Loucy (cell line): Measurements from ENCODE around the gene RPS4Y2.

Source experiments
- H2AFZ ChIP-seq: fragments of 200-600 bp; sonication (generic); 2 replicates; pipeline ENCODE4 v1.6.0; 2016; ENCODE audit warnings: antibody characterized with exemption, mild to moderate bottlenecking, low read length, moderate library complexity
- H3F3A ChIP-seq: fragments of 200-600 bp; 2 replicates; pipeline ENCODE4 v1.6.0; 2016; ENCODE audit warnings: antibody characterized with exemption, low read depth, mild to moderate bottlenecking
- H3K27me3 ChIP-seq: fragments of 200-600 bp; sonication (generic); 2 replicates; pipeline ENCODE4 v1.6.1; 2014; ENCODE audit warnings: low read length, mild to moderate bottlenecking; ENCODE audit not compliant: insufficient read depth, poor library complexity, severe bottlenecking
- H3K36me3 ChIP-seq: fragments of 200-600 bp; sonication (generic); 2 replicates; pipeline ENCODE4 v1.6.1; 2016; ENCODE audit warnings: low read length; ENCODE audit not compliant: insufficient read depth
- H3K4me1 ChIP-seq: fragments of 200-600 bp; sonication (generic); 2 replicates; pipeline ENCODE4 v1.5.1; 2014; ENCODE audit warnings: low read length, mild to moderate bottlenecking; ENCODE audit not compliant: insufficient read depth, poor library complexity, severe bottlenecking
- H3K4me2 ChIP-seq: fragments of 200-600 bp; sonication (generic); 2 replicates; pipeline ENCODE4 v1.6.0; 2014; ENCODE audit warnings: antibody characterized with exemption, low read length, low read depth, mild to moderate bottlenecking; ENCODE audit not compliant: poor library complexity, severe bottlenecking
- H3K4me3 ChIP-seq: fragments of 200-600 bp; sonication (generic); 2 replicates; pipeline ENCODE4 v1.5.1; 2014; ENCODE audit warnings: low read length, mild to moderate bottlenecking, mixed read lengths; ENCODE audit not compliant: poor library complexity, severe bottlenecking
- H3K79me2 ChIP-seq: fragments of 200-600 bp; sonication (generic); 2 replicates; pipeline ENCODE4 v1.6.1; 2014; ENCODE audit warnings: low read length; ENCODE audit not compliant: insufficient read depth
- H3K9ac ChIP-seq: fragments of 200-600 bp; sonication (generic); 2 replicates; pipeline ENCODE4 v1.6.0; 2014; ENCODE audit warnings: mild to moderate bottlenecking, low read depth, low read length, moderate library complexity; ENCODE audit not compliant: poor library complexity, severe bottlenecking
- H3K9me2 ChIP-seq: fragments of 200-600 bp; sonication (generic); replicated peaks from 2 replicates; pipeline ENCODE4 v1.6.1; 2016; ENCODE audit warnings: low read depth, low read length, mixed read lengths
- H3K9me3 ChIP-seq: fragments of 200-600 bp; sonication (generic); 2 replicates; pipeline ENCODE4 v1.6.1; 2014; ENCODE audit warnings: mild to moderate bottlenecking, antibody characterized with exemption, low read length, low read depth; ENCODE audit not compliant: insufficient read depth
- H4K20me1 ChIP-seq: fragments of 200-600 bp; sonication (generic); 2 replicates; pipeline ENCODE4 v1.6.0; 2014; ENCODE audit warnings: antibody characterized with exemption, low read length, mild to moderate bottlenecking; ENCODE audit not compliant: insufficient read depth, poor library complexity, severe bottlenecking
- EZH2phosphoT487 ChIP-seq: fragments of 200-600 bp; IDR thresholded peaks from 2 replicates; pipeline ENCODE4 v1.6.1; 2018; ENCODE audit warnings: antibody characterized with exemption, mild to moderate bottlenecking, moderate library complexity, borderline replicate concordance
- TF ChIP-seq, protein P1 (sequence below): fragments of 200-600 bp; sonication (generic); conservative IDR thresholded peaks from 2 replicates; pipeline ENCODE4 v1.5.1; 2014; ENCODE audit warnings: mild to moderate bottlenecking, antibody characterized with exemption, low read length

RPS4Y2 gene

DNA sequence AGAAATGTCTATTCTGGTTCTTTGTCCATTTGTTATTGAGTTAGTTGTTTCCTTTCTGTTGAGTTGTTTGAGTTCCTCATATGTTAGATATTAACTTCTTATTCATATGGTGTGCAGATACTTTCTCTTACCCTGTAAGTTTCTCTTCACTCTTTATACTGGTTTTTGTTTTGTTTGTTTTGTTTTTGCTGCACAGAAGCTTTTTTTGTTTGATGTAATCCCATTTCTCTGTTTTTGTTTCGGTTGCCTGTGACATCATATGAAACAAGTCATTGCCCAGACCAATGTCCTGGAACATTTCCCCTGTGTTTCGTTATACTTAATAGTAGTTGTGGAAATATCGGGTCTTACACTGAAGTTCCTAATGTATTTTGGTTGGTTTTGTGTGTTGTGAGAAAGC, 31.2 kb downstream of the RPS4Y2 start:
- Histone ChIP-seq H3K27me3 (no peaks in the 10 kb centered on the region), H3F3A (no peaks in the 10 kb centered on the region), H3K4me3 (no peak overlapping the region), H3K4me2 (no peak overlapping the region), H3K9me2 (no peaks in the 10 kb centered on the region), H3K79me2 (no peaks in the 10 kb centered on the region), H4K20me1 (no peaks in the 10 kb centered on the region), H2AFZ (no peak overlapping the region), H3K9me3 (no peaks in the 10 kb centered on the region), H3K9ac (no peak overlapping the region), H3K4me1 (no peaks in the 10 kb centered on the region), H3K36me3 (no peaks in the 10 kb centered on the region)
- TF ChIP-seq, protein P1, sequence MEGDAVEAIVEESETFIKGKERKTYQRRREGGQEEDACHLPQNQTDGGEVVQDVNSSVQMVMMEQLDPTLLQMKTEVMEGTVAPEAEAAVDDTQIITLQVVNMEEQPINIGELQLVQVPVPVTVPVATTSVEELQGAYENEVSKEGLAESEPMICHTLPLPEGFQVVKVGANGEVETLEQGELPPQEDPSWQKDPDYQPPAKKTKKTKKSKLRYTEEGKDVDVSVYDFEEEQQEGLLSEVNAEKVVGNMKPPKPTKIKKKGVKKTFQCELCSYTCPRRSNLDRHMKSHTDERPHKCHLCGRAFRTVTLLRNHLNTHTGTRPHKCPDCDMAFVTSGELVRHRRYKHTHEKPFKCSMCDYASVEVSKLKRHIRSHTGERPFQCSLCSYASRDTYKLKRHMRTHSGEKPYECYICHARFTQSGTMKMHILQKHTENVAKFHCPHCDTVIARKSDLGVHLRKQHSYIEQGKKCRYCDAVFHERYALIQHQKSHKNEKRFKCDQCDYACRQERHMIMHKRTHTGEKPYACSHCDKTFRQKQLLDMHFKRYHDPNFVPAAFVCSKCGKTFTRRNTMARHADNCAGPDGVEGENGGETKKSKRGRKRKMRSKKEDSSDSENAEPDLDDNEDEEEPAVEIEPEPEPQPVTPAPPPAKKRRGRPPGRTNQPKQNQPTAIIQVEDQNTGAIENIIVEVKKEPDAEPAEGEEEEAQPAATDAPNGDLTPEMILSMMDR = no peak
- no peak for TF ChIP-seq EZH2phosphoT487

DNA sequence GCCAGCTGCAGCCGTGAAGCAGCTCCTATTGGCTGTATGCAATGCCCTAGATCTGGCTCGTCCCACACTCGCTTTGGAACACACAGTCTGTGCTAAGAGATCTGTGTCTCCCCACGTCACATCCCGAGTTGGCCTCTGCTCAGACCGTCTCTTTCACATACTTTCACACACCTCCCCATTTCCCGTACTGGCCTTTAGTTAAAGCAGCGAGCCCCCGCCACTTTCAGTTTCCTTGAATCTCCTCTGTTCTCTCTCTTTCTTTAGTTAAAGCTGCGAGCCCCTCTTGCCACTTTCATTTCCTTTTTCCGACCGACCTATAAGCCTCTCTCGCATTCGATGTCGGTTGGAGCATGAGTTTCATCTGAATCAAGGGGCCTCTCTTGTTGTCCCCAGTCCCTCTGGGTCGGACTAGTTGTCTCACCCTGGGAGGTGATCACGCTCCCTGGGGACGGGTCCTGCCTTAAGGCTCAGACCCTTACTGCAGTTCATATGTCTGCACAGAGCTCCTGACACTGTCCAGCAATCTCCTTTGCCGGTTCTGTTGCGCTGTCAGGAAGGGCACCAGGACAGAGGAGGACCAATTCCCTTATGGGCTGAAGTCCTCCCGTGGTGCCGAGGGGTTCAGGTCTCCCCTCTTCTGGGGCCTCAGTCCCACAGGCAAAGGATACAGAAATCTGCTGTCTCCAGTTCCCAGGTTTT, 42.6 kb downstream of the RPS4Y2 start:
- Histone ChIP-seq H3K4me1 (no peaks in the 10 kb centered on the region), H3K36me3 (no peaks in the 10 kb centered on the region), H3K27me3 (no peaks in the 10 kb centered on the region), H3K9ac (no peak overlapping the region), H3F3A (no peaks in the 10 kb centered on the region), H3K4me3 (no peak overlapping the region), H3K9me2 (no peaks in the 10 kb centered on the region), H3K4me2 (no peak overlapping the region), H3K79me2 (no peaks in the 10 kb centered on the region), H4K20me1 (no peaks in the 10 kb centered on the region), H3K9me3 (no peaks in the 10 kb centered on the region), H2AFZ (no peak overlapping the region)
- no peak for TF ChIP-seq EZH2phosphoT487
- TF ChIP-seq, protein P1 = no peak

DNA sequence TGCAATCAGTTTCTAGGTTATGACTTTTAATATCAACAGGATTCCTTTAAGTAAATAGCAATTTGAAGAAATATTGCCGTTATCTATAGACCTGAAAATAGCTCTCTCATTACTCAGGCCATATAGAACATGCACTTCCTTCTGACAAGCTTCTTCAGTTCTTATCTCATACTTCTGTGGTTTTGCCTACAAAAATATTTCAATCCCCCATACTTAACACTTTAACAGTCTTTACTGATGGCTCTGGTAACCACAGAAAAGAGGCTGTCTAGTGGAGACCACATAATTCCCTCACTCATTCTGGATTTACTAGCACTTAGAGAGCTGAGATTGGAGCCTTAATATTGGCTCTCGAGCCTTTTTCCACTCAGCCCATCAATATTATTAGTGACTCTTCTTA, 46.8 kb downstream of the RPS4Y2 start:
- Histone ChIP-seq H3K27me3 (no peaks in the 10 kb centered on the region), H4K20me1 (no peaks in the 10 kb centered on the region), H3K79me2 (no peaks in the 10 kb centered on the region), H3K9me3 (no peaks in the 10 kb centered on the region), H3K4me2 (no peak overlapping the region), H3K36me3 (no peaks in the 10 kb centered on the region), H3K9ac (no peak overlapping the region), H3F3A (no peaks in the 10 kb centered on the region), H3K9me2 (no peaks in the 10 kb centered on the region), H3K4me3 (no peak overlapping the region), H2AFZ (no peak overlapping the region), H3K4me1 (no peaks in the 10 kb centered on the region)
- no peak for TF ChIP-seq EZH2phosphoT487
- TF ChIP-seq, protein P1 = no peak
